Measurements from ENCODE around the gene PHKA2. TPM values are rescaled to one million over a fixed set of nuclear protein-coding genes. Genes with fewer than 3 reads are reported as not detected.

The PHKA2 gene
- total RNA-seq, 1 donor from 2014 or later: 18.1 TPM

- Histone ChIP-seq H3K27me3 (ENCODE audit: control insufficient read depth, insufficient read depth, low read length) (no peaks in the 10 kb centered on the region), H3K36me3 (ENCODE audit: control insufficient read depth, insufficient read depth, low read length) (no peaks in the 10 kb centered on the region), H3K4me3 (ENCODE audit: low read depth, low read length) (no peak overlapping the region)
- TF ChIP-seq, protein P1, sequence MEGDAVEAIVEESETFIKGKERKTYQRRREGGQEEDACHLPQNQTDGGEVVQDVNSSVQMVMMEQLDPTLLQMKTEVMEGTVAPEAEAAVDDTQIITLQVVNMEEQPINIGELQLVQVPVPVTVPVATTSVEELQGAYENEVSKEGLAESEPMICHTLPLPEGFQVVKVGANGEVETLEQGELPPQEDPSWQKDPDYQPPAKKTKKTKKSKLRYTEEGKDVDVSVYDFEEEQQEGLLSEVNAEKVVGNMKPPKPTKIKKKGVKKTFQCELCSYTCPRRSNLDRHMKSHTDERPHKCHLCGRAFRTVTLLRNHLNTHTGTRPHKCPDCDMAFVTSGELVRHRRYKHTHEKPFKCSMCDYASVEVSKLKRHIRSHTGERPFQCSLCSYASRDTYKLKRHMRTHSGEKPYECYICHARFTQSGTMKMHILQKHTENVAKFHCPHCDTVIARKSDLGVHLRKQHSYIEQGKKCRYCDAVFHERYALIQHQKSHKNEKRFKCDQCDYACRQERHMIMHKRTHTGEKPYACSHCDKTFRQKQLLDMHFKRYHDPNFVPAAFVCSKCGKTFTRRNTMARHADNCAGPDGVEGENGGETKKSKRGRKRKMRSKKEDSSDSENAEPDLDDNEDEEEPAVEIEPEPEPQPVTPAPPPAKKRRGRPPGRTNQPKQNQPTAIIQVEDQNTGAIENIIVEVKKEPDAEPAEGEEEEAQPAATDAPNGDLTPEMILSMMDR (IDR thresholded peaks at IDR 0.05; ENCODE audit: insufficient read depth, low read length, poor library complexity, severe bottlenecking): no peak
- no peak for DNase-seq (ENCODE audit: low read depth)
Measured at GRCh38 chrX:18961686-18962085, 22.2 kb downstream of the PHKA2 start.

DNA sequence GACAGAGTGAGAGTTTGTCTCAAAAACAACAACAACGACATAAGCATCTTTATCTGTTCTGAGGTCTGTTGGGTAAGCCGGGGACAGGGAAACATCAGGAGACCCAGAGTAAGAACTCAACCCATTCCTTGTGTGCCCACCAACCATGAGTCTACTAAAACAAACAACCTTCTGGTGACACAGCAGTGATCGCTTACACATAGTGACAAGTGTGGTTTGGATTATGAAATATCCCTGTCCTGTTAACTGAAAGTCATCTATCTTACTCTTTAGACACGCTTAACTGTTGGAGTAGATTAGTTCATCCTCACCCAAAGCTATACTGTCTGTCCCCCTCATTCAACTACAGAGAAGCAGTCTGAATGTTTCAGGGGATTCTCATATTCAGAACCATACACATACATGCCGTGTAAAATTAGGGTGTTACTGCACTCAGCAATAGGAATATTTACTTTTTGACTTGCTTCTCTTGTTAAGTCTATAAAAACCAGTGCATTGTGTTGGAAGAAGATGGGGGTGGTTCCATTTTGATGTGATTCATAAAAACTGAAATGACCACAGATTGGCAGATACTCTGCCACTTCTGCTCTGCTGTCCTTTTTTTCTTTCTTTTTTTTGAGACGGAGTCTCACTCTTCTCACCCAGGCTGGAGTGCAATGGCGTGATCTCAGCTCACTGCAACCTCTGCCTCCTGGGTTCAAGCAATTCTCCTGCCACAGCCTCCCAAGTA, 27.4 kb downstream of the PHKA2 start:
- no peak for DNase-seq (ENCODE audit: low read depth)
- H3K4me3 ChIP-seq (ENCODE audit: low read depth, low read length): no peak overlapping the region
- H3K27me3 ChIP-seq (ENCODE audit: control insufficient read depth, insufficient read depth, low read length): no peaks in the 10 kb centered on the region
- H3K36me3 ChIP-seq (ENCODE audit: control insufficient read depth, insufficient read depth, low read length): no peaks in the 10 kb centered on the region
- TF ChIP-seq, protein P1 (IDR thresholded peaks at IDR 0.05; ENCODE audit: insufficient read depth, low read length, poor library complexity, severe bottlenecking): no peak

GRCh38 chrX:18955676-18956075, 28.2 kb downstream of the PHKA2 start:
- no peak for DNase-seq (ENCODE audit: low read depth)
- H3K27me3 ChIP-seq (ENCODE audit: control insufficient read depth, insufficient read depth, low read length): no peaks in the 10 kb centered on the region
- TF ChIP-seq, protein P1 (IDR thresholded peaks at IDR 0.05; ENCODE audit: insufficient read depth, low read length, poor library complexity, severe bottlenecking): no peak
- no peaks in the 10 kb centered on the region for H3K36me3 ChIP-seq (ENCODE audit: control insufficient read depth, insufficient read depth, low read length)
- no peak overlapping the region for H3K4me3 ChIP-seq (ENCODE audit: low read depth, low read length)

DNA sequence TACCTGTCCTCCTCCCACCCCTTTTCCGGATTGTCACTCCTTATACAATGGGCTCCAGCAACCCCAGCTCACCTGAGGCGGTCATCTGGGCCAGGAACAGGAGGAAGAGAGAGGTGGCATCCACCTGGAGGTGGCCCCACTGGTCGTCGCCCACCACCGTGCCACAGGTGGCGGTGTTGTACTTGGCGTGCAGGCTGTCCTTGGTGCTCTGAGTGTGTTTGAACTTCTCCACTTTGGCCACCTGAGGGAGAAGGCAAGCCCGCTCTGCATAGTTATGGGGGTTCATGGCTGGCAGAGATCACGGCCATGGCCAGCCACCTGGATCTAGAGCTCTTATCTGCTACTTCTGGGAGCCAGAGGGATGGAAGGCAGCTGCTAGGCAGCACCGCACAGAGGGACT, 32.9 kb downstream of the PHKA2 start:
- no peak for DNase-seq (ENCODE audit: low read depth)
- TF ChIP-seq, protein P1 (IDR thresholded peaks at IDR 0.05; ENCODE audit: insufficient read depth, low read length, poor library complexity, severe bottlenecking): no peak
- H3K36me3 ChIP-seq (ENCODE audit: control insufficient read depth, insufficient read depth, low read length): no peaks in the 10 kb centered on the region
- no peak overlapping the region for H3K4me3 ChIP-seq (ENCODE audit: low read depth, low read length)
- no peaks in the 10 kb centered on the region for H3K27me3 ChIP-seq (ENCODE audit: control insufficient read depth, insufficient read depth, low read length)

GRCh38 chrX:18949944-18950301, 34.0 kb downstream of the PHKA2 start:
- TF ChIP-seq, protein P1 (IDR thresholded peaks at IDR 0.05; ENCODE audit: insufficient read depth, low read length, poor library complexity, severe bottlenecking): no peak
- no peak overlapping the region for H3K4me3 ChIP-seq (ENCODE audit: low read depth, low read length)
- no peaks in the 10 kb centered on the region for H3K36me3 ChIP-seq (ENCODE audit: control insufficient read depth, insufficient read depth, low read length)
- no peak for DNase-seq (ENCODE audit: low read depth)
- H3K27me3 ChIP-seq (ENCODE audit: control insufficient read depth, insufficient read depth, low read length): no peaks in the 10 kb centered on the region

All from kidney epithelial cell (primary cell).